HG02938 (cell line): Measurements from ENCODE around the gene TARP.
A peak's percentile ranks its signal among the peaks of the same experiment; 100 is the strongest.
"Not testable (repeated sequence)": the region's sequence is repeated elsewhere in the genome, so short reads cannot be mapped to it uniquely, and the experiment has no call there.

Experiments
- ATAC-seq: cut with Tn5 transposase; IDR thresholded peaks from one replicate; pipeline ENCODE4 v1.9.1; 2021; ENCODE audit warnings: mild to moderate bottlenecking, moderate library complexity; ENCODE audit not compliant: unreplicated experiment

Gene TARP

GRCh38 chr7:38299275-38299931, 26.0 kb upstream of the TARP start:
- no peak for ATAC-seq

GRCh38 chr7:38296059-38296857, 22.8 kb upstream of the TARP start:
- peak; percentile 61 for ATAC-seq

- ATAC-seq, result no peak
These were observed 21.5 kb upstream of the TARP start for GRCh38 chr7:38294926-38295325.

DNA sequence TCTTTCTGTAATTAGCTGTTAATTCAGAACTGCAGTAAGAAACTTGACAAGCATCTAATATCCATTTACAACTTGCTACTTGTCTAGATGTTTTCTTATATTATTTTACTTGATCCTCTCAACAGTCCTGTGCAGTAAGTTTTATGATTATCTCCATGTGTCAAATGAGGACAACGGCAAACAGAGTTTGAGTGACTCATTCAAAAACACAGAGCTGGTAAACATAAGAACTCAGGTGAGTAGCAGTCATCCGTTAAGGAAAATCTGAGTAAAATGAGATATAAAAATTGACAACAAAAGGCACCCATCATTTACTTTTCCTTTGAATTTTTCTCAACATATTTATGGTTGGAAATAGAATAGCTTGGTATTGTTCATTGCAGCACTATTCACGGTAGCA, 19.0 kb upstream of the TARP start:
- ATAC-seq, result no peak

DNA sequence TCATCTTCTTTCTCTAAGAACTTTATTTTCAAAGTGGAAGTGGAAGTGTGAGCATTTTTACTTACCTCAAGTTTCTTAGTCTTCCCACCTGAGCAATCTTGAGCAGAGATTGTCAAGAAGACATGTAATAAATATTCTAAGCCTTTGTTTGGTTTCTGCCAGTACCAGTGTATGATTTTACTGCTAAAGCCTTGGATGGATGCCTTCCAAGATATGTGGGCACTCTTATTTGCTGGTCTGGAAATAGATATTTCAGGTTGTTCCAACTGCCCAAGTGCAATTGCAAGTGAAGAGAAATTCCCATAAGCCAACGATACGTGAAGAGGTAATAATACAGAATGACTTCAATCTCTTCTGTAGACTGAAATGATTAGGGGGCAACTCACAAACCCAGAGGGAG, 18.2 kb upstream of the TARP start:
- ATAC-seq, result no peak

- ATAC-seq, result no peak
These were observed 17.7 kb upstream of the TARP start for GRCh38 chr7:38291117-38291647.

DNA sequence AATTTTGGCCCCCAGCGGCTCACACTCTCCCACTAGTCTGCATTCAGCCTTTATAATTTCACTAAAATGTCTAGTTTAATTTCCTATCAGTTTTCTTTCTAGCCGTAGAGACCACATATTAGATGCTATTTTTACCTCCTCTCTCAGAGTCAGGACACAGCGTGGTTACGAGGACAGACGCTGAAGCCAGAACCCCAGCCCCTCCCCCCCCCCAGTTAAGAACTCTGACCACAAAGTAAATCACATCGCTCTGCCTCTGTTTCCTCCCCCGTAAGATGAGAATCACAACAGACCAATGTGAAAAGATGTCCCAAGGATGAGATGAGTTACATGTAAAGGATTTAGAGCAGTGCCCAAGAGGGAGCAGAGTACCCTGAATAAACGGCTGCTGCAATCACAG, 11.1 kb upstream of the TARP start:
- ATAC-seq, result no peak

- ATAC-seq, result no peak
These were observed 10.4 kb upstream of the TARP start for GRCh38 chr7:38283809-38284208.

GRCh38 chr7:38283107-38283506, 9.7 kb upstream of the TARP start:
- no peak for ATAC-seq

DNA sequence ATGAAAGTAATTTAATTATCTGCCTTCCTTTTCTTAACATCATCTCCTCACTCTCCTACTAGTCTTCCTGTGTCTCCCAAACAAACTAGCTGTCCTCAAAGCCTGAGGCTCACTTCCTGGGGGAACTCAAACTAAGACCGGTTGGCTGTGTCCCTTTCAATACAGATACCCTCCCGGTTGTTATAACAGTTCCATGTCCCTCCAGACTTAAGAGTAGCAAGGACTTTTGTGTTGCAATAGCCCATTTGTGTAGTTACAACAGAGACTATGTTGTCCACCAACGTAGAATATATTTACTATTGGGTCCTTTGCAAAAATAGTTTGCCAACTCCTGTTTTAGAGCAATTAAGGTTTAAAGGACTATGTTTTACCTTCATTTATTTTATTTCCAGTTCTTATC, 8.6 kb upstream of the TARP start:
- no peak for ATAC-seq

DNA sequence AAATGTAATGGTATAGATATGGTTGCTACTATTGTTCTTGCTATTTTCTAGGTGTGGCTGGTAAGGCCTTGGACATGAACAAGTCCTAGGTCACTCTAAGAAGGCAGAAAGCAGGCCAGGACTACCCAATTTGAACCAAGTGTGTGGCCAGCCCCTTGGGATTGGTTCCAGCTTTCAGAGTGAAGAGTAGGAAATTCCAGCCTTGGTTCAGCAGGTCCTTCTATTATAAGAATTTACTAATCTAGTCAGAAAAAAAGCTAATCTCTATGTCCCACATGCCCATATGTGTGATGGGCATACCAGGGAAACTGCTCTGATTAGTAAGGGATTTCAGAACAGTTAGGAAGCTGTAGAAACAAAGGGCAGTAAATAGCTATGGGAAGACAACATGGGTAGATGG, 7.8 kb upstream of the TARP start:
- ATAC-seq, result no peak

DNA sequence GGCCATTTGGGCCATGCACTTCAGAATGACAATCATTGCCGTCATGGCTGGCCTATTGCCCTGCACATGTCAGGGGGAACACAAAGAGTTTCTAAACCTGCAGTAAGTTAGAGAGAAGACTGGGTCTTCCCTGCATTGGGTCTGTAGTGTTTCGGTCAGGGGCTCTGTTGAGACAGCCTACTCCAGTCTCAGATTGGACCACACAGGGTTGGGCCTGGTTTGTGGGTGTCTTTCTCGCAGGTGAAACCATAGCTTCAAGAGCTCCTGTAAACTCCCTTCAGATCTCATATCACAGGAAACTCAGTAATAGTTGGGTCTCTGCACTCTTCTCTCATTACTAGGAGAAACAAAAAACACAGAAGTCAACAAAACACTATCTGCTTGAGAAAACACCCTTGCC, 7.3 kb upstream of the TARP start:
- no peak for ATAC-seq

- ATAC-seq, result no peak
These were observed 6.6 kb upstream of the TARP start for GRCh38 chr7:38280000-38280399.

DNA sequence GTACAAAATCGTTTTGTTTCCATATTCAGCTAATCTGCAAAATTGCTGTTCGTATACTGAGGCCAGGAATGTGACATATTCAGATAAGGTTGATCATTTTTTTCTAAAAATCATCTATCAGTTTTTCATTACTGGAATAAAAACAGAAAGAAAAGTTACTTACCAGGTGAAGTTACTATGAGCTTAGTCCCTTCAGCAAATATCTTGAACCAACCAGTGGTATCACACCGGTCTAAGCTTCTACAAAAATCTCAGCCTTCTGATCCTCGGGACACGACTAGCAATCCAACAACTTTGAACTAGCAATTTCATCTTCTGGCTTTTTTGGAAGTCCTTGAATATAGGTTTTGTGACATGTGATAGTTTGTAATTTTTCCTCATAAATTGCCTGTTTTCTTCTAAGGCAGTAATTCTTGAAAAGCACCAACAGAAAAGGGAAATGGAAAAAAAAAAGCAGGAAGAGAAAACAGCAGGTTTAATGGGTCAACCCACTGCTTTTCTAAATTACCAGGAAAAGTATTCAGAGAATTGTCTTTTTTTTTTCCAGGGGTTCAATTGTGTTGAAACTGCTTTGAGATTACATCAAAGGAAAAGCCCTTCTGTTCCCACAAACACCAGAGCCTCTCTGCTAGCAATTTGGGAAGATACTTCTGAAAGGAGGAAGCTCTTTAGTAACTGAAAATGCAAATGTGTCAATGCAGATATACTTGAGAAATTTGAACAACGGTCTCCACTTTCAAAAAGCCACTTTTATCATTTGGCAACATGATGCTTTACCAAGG, 2.9 kb upstream of the TARP start:
- ATAC-seq, result no peak

DNA sequence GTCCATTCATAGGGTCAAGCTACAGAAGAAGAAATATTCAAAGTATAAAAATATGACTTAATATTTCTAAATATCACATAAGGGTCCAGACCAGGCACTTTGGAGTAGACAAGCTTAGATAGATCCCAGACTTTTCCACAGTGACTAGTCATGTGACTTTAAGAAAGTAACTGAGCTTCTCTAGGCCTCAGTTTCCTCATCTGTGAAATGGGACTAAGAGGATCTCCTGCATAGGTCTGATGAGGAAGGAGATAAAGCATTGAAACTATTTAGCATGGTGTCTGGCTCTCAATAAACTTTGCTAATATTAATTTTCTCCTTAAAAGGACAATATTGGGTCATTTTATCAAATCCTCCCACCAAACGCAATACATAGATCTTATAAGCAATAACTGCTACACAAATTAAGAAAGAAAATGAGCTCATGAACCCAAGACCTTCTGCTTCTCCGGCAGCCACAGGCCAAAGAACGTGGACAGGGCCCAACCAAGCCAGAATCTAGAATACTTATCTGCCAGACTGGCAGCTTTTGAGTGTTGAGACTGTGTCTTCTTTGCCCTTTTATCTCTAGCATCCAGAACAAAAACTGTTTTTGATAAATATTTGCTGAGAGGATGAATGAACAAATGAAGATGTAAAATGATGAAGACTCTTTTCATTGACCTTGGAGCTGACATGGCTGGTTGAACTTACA, 1.6 kb upstream of the TARP start:
- no peak for ATAC-seq

- no peak for ATAC-seq
These were observed 1.1 kb upstream of the TARP start for GRCh38 chr7:38274486-38274885.

GRCh38 chr7:38270405-38270804, 3.0 kb downstream of the TARP start:
- ATAC-seq, result not testable (repeated sequence)

DNA sequence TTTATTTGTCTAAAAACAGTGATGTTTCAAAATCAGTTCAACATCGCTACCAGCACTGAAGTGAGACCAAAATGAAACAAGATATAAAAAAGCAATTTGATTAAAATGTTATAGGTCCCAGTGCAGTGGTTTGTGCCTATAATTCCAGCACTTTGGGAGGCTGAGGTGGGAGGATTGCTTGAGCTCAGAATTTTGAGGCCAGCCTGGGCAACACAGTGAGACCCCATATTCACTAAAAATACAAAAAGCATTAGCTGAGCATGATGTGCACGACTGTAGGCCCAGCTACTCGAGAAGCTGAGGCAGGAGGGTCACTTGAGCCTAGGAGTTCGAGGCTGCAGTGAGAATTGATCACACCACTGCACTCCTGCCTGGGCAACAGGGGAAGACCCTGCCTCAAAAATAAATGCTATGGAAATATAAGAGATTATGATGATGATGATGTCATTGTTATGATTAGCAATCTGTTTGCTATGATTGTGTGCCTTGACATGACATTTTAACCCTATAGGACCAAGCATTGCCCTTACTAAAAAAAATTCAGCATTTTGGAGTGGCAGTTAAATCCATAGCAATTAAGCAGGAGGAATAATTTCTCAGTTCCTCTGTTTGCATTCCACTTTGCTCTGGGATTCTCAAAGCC, 3.6 kb downstream of the TARP start:
- not testable (repeated sequence) for ATAC-seq

GRCh38 chr7:38265958-38266357, 7.5 kb downstream of the TARP start:
- ATAC-seq, result not testable (repeated sequence)

GRCh38 chr7:38264602-38265001, 8.8 kb downstream of the TARP start:
- not testable (repeated sequence) for ATAC-seq
